Stimulated activated CD8-positive, alpha-beta memory T cell treated with anti-CD3 and anti-CD28 coated beads, Interleukin-15, amount 100 ng/mL, for 1 hour (primary cell): ENCODE results near the gene ADRB1.

Source experiments
- DNase-seq: peaks from one replicate; pipeline ENCODE4 v3.0.0-alpha.2; 2020; ENCODE audit warnings: low read depth

The ADRB1 gene

GRCh38 chr10:114026189-114027040, 17.3 kb upstream of the ADRB1 start:
- DNase-seq = no peak

DNA sequence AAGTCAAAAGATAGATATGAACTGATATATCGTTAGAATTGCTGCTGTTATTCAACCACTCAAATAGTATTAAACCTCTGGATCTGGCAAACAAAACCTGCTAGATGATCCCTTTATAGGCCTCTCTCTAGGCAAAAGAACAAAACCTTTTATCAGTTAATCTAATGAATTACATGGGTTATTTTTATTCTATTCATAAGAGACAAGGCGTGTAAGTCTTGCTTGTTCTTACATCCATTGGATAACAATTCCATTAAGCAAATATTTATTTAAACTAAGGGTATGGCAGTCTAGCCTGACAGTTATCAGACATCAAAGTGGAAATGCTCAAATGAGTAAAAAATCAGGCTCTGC, 16.6 kb upstream of the ADRB1 start:
- no peak for DNase-seq

- no peak for DNase-seq
Measured at GRCh38 chr10:114027951-114028350, 15.7 kb upstream of the ADRB1 start.

- no peak for DNase-seq
Measured at GRCh38 chr10:114028425-114028824, 15.2 kb upstream of the ADRB1 start.

DNA sequence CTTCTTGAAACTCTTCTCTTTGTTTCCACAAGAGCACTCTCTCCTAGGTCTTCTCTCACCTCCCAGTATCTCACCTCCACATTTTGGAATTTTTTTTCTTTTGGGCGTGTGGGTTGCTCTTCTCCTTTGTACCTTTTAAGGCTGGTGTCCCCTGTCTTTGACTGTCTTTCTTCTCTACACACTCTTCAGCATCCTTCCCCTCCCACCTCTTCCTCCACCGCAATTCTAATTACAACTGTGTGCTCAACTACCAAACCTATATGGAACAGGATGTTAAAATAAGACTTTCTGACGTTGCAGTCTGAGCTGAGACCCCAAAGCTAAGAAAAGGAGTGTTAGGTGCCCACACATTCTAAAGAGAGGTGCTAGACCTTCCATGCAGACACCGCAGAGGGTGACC, 14.0 kb upstream of the ADRB1 start:
- no peak for DNase-seq

- DNase-seq = no peak
Measured at GRCh38 chr10:114030140-114030539, 13.5 kb upstream of the ADRB1 start.

GRCh38 chr10:114031073-114031972, 12.3 kb upstream of the ADRB1 start:
- DNase-seq = no peak

DNA sequence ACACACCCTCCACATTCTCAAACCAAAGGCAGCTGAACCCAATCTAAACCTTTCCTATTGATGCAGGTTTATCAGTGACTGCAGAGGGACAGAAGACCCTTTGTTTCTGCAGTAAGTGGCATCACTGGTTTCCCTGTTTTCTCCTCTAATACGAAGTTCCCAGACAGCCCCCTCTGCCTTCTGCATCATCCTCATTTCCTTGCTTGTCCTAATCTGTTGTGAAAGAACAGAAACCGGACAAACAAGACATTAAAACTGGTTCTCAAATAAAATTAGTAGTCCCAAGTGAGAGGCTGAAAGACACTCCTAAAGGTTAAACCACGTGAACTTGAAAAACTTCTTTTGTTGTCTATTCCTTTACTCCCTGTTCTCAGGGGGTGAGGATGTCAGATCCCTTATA, 10.1 kb upstream of the ADRB1 start:
- DNase-seq = no peak

- DNase-seq = no peak
Measured at GRCh38 chr10:114034923-114035645, 8.6 kb upstream of the ADRB1 start.

DNA sequence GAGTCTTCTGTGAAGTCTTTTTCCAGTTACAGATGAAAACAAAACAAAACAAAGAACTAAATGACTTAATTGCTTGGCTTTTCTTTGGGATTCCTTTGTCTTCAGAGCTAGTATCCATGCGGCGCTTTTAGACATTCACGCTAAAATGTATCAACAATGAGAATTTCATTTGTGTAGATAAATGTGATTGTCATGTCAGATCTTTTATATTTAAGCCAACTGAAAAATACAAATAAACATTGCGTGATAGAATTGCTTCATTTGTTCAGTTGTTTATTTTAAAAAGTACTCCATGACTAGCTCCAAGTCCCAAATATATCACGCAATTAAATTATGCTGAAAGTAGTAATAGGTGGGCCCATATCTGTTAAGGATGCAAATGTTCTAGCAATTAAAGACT, 7.9 kb upstream of the ADRB1 start:
- DNase-seq = no peak

GRCh38 chr10:114038819-114039218, 4.8 kb upstream of the ADRB1 start:
- DNase-seq = no peak

DNA sequence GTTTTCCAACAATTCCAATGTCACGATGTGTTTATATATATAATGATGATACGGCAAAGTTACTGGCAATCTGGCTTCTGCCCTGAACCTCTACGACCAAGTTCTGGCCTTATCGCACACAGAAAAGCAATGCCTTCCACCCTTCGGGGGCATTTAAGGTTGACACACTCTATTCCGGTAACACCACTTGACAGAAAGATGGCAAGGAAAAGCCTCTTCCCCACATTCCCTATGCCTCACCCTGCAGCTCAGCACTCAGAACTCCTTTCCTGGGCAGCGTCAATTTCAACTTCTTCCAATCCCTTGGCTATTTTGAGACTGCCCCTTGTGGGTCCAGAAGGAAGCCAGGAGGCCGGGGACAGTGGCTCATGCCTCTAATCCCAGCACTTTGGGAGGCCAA, 2.5 kb upstream of the ADRB1 start:
- DNase-seq = no peak

DNA sequence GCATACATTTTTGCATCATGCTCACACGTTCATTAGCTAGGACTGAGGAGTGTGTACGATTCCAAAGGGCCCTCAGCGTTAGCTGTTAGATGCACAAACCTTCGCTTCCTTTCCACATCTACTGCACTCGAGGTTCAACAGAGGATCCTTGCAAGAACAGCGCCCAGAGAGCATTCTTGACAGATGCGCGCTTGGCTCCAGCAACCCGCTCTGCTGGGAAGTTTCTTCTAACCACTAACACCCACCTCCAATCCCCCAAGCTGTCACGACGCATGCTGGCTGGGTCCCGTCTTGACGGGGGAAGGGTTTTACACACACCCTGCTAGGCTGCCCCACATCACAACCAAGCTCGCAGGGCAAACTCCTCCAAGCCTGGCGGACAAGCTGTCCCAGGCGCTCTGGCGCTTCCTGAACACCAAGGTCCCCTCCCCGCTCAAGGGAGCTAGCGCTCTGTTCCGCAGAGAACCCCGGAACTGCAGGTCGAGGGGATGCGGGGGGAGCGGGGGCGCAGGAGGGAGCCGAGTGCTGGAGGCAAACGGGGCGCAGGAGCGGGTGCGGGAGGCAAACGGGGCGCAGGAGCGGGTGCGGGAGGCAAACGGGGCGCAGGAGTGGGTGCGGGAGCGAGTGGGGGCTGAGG, 653 bp upstream of the ADRB1 start:
- no peak for DNase-seq

- no peak for DNase-seq
Measured at GRCh38 chr10:114044247-114045135, 825 bp downstream of the ADRB1 start.

DNA sequence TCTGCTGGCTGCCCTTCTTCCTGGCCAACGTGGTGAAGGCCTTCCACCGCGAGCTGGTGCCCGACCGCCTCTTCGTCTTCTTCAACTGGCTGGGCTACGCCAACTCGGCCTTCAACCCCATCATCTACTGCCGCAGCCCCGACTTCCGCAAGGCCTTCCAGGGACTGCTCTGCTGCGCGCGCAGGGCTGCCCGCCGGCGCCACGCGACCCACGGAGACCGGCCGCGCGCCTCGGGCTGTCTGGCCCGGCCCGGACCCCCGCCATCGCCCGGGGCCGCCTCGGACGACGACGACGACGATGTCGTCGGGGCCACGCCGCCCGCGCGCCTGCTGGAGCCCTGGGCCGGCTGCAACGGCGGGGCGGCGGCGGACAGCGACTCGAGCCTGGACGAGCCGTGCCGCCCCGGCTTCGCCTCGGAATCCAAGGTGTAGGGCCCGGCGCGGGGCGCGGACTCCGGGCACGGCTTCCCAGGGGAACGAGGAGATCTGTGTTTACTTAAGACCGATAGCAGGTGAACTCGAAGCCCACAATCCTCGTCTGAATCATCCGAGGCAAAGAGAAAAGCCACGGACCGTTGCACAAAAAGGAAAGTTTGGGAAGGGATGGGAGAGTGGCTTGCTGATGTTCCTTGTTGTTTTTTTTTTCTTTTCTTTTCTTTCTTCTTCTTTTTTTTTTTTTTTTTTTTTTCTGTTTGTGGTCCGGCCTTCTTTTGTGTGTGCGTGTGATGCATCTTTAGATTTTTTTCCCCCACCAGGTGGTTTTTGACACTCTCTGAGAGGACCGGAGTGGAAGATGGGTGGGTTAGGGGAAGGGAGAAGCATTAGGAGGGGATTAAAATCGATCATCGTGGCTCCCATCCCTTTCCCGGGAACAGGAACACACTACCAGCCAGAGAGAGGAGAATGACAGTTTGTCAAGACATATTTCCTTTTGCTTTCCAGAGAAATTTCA, 1.7 kb downstream of the ADRB1 start:
- DNase-seq = no peak

DNA sequence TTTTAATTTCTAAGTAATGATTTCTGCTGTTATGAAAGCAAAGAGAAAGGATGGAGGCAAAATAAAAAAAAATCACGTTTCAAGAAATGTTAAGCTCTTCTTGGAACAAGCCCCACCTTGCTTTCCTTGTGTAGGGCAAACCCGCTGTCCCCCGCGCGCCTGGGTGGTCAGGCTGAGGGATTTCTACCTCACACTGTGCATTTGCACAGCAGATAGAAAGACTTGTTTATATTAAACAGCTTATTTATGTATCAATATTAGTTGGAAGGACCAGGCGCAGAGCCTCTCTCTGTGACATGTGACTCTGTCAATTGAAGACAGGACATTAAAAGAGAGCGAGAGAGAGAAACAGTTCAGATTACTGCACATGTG, 2.4 kb downstream of the ADRB1 start:
- no peak for DNase-seq

DNA sequence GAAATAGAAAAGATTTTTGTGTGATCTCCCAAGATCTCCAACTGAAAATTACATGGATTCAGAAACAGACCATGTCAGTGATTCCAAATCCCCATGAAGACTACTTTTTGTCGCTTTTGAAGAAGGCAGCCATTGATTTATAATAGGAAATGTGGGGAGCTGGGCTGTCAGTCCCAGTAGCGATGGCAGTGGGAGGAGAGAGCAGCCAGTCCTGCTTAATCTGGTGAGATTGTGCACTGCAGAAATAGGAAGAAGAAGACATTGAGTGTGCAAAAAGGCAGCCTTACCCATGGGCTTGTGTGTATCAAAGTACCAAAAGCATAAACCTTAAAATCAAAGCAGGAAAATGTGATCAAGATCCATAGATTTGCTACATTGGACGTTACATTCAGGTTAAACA, 4.8 kb downstream of the ADRB1 start:
- DNase-seq = no peak

DNA sequence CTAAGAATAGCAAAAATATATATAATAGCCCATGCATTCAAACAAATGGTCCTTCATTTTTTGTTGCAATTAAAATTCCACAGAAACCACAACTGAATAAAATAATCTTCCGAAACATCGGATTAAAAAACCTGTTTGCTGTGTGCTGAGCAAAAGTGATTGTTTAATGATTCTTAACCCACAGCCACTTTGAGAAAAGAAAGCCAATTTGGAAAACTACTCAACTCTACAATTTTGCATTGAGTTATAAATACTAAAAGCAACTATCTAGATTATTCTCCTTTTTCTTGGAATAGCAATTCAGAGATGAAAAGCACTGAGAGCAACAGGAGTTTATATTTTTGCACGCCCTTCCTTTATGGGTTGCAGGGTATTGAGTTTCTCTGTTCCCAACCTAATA, 8.0 kb downstream of the ADRB1 start:
- DNase-seq = no peak

- no peak for DNase-seq
Measured at GRCh38 chr10:114052255-114052654, 8.6 kb downstream of the ADRB1 start.

DNA sequence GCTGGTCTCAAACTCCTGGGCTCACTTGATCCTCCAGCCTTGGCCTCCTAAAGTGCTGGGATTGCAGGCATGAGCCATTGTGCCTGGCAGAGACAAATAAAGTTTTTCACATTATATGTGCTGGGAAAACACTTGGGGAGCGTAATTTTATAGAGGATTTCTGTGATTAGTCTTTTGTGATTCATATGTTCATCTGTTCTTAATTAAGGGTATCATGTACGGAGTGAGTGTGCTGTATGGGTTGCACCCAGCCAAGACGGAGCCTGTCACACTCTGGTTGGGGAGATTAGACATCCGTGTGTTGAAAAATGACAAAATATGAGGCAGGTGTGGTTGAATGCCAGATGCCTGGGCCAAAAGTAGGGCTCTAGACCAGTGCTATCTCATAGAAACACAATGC, 10.3 kb downstream of the ADRB1 start:
- DNase-seq = no peak
